ENCODE results near the gene ZNF766. TPM values are rescaled to one million over a fixed set of nuclear protein-coding genes. Genes with fewer than 3 reads are reported as not detected.

ZNF766 gene
- 10 to 100 TPM in 1 of 4 donors, 1 to 10 TPM in 3; 5.7 to 21.8 (median 8.3) TPM for total RNA-seq

DNA sequence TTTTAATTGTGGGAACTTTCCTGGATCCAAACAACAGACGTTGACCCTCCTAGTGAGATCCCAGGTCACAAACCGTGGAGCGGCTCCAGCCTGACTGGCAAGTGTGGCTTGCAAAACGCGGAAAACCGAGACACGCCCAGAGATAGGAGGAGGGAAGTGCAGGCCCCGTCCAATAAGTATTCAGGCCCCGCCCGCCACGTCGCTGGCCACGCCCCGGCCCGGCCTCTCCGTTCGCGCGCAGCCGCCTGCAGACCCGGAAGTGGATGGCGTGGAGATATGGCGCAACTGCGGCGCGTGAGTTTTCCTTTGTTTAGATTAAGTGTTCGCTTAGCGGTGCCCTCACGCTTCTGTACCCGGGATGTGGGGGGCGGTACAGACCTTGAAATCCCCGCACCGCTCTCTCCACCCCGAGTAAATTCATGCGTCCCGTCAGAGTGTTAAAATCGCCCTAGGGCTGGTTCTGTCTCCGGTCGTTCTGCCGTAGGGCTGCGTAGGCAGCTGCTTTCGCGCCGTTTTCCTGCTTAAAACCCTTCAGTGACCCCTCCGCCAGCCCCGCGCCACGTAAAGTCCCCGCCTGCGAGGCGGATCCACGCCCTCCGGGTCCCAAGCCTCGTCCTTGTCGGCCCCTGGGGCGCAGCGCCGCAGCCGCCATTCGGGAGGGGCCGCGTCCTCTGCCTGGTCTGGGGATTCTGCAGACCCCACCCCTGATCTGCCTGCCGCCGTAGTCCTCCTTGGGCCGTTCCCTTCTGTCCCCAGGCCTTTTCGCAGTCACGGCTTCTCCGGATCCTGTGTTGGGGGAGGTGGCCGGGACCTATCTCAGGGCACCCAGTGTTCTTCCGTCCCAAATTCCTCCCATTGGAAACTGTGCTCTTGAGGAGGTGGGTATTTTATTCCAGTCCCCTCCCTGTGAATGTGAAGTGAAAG, at the start of gene ZNF766:
TSS of gene ZNF766 (plus strand) at position 250 of the 924 bp plus-strand sequence. CDS start at position 277, 27 bp downstream.
- TF ChIP-seq CTCF (IDR thresholded peaks at IDR 0.05): no peak
- ATAC-seq (ENCODE audit: low FRiP score): peak; percentile 96
- DNase-seq (ENCODE audit: low spot score): peak; percentile 94

DNA sequence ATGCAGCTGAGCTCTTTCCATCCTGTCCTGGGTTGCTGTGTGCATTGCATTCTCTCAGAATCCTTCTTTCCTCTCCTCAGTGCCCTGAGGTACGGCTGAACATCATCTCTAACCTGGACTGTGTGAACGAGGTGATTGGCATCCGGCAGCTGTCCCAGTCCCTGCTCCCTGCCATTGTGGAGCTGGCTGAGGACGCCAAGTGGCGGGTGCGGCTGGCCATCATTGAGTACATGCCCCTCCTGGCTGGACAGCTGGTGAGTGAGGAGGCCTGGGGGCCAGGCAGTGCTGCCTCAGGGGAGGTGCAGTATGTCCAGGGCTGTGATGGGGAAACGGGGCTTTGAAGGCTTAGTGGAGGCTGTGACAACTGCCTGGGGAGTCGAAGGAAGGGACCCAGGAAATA, 49.8 kb upstream of the ZNF766 start:
- no peak for TF ChIP-seq CTCF (IDR thresholded peaks at IDR 0.05)
- ATAC-seq (ENCODE audit: low FRiP score): no peak
- DNase-seq (ENCODE audit: low spot score): no peak

DNA sequence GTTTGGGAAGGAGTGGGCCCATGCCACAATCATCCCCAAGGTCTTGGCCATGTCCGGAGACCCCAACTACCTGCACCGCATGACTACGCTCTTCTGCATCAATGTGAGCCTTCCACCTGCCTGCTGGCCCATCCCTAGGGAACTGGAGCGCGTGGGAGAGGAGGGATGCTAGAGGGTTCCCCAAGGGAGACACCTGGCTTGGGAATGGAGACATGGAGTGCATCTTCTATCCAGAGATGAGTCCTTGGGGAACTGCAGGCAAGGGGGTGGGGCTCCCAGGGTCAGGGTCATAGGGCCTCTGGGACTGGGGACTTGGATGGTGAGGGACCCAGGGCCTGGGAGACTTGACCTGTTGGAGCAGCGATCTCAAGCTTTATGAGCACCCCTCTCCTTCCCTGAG, 48.4 kb upstream of the ZNF766 start:
- no peak for TF ChIP-seq CTCF (IDR thresholded peaks at IDR 0.05)
- DNase-seq (ENCODE audit: low spot score) (no peak), ATAC-seq (ENCODE audit: low FRiP score) (no peak)

DNA sequence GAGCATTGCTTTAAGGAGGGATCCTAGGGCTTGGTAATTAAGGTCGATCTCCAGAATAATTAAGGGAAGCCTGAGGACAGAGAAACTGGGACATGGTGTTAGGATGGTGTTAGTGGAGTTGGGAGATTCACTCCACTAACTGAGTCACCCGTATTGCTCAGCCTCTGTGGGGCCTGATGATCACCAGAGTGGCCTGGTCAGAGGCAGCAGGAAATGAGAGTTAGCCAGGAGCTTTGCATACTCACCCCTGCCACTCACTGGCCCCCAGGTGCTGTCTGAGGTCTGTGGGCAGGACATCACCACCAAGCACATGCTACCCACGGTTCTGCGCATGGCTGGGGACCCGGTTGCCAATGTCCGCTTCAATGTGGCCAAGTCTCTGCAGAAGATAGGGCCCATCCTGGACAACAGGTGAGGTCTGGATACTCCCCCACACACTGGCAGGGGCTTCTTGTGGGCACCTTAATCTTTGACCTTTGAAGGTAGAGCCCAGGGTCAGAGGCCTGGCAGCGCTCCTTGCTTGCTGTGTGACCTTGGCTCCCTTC, 47.5 kb upstream of the ZNF766 start:
- no peak for TF ChIP-seq CTCF (IDR thresholded peaks at IDR 0.05)
- DNase-seq (ENCODE audit: low spot score): no peak
- no peak for ATAC-seq (ENCODE audit: low FRiP score)

GRCh38 chr19:52224211-52224610, 45.2 kb upstream of the ZNF766 start:
- no peak for TF ChIP-seq CTCF (IDR thresholded peaks at IDR 0.05)
- DNase-seq (ENCODE audit: low spot score) (no peak), ATAC-seq (ENCODE audit: low FRiP score) (no peak)

DNA sequence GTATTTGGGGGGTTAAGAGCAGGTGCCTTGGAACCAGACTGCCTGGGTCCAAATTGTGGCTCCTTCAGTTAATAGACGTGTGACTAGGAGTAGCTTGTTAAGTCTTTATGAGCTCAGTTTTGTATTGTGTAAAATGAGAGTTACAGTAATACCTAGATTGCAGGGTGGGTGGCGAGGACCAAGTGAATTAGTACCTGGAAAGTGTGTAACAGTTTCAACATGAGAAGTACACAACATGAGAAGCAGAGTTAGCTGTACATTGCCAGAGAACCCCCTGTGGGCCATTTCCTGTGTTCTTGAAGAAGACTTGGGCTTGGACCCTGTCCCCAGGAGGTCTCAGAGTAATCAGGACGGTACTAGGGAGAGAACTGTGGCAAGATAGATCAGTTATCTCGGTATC, 42.7 kb upstream of the ZNF766 start:
- no peak for ATAC-seq (ENCODE audit: low FRiP score)
- DNase-seq (ENCODE audit: low spot score): no peak
- no peak for TF ChIP-seq CTCF (IDR thresholded peaks at IDR 0.05)
